IMR-90 (cell line): ENCODE data around the gene TEF. TPM values are rescaled to one million over a fixed set of nuclear protein-coding genes. Genes with fewer than 3 reads are reported as not detected.

Experiments used
- ATAC-seq: fragments of 200-7000 bp; cut with Tn5 transposase; 2 replicates; pipeline ENCODE4 v1.9.1; 2020; ENCODE audit warnings: low read depth, mild to moderate bottlenecking, moderate library complexity
- BruUV-seq: library from RNA; stranded (reverse); fragments of 400-500 nt; replicated peaks from 2 replicates; lab custom pipeline; 2021; lab: Mats Ljungman, UMichigan
- CTCF ChIA-PET: fragments of 300-600 bp; formaldehyde crosslinking; extraction: SDS; loops from one replicate; lab custom pipeline; 2021; ENCODE audit warnings: antibody characterized with exemption; lab: Yijun Ruan, JAX
- POLR2A ChIA-PET: fragments of 300-600 bp; sonication (Branson Sonifier 250); formaldehyde crosslinking; loops from one replicate; lab custom pipeline; 2022; ENCODE audit warnings: antibody characterized with exemption; ENCODE audit not compliant: unreplicated experiment; lab: Charles Lee
- DNase-seq: peaks from one replicate; pipeline ENCODE4 v3.0.0; 2013
- H2AFZ ChIP-seq: replicated peaks from 2 replicates; pipeline ENCODE3; 2013; ENCODE audit warnings: low read length, mild to moderate bottlenecking; ENCODE audit not compliant: poor library complexity
- H2AK5ac ChIP-seq: 2 replicates; pipeline ENCODE4 v1.6.1; 2013; ENCODE audit warnings: low read depth, low read length, inconsistent platforms
- H2AK9ac ChIP-seq: replicated peaks from 2 replicates; pipeline ENCODE3; 2013; ENCODE audit warnings: mild to moderate bottlenecking, low read depth, low read length, moderate library complexity; ENCODE audit not compliant: poor library complexity
- H2BK120ac ChIP-seq: 2 replicates; pipeline ENCODE4 v1.6.1; 2013; ENCODE audit warnings: low read depth, low read length, inconsistent platforms
- H2BK15ac ChIP-seq: 3 replicates; pipeline ENCODE4 v1.6.1; 2013; ENCODE audit warnings: low read depth, low read length, inconsistent platforms
- H2BK20ac ChIP-seq: 2 replicates; pipeline ENCODE4 v1.6.1; 2013; ENCODE audit warnings: low read depth, mild to moderate bottlenecking, inconsistent platforms, low read length, moderate library complexity
- H2BK5ac ChIP-seq: 2 replicates; pipeline ENCODE4 v1.6.1; 2013; ENCODE audit warnings: mild to moderate bottlenecking, low read depth, low read length, inconsistent platforms; ENCODE audit not compliant: poor library complexity, severe bottlenecking
- H3K14ac ChIP-seq: replicated peaks from 2 replicates; pipeline ENCODE4 v1.6.1; 2013; ENCODE audit warnings: low read depth, low read length, inconsistent platforms
- H3K18ac ChIP-seq: 2 replicates; pipeline ENCODE4 v1.6.1; 2013; ENCODE audit warnings: low read depth, low read length, control low read depth
- H3K23ac ChIP-seq: 2 replicates; pipeline ENCODE4 v1.6.1; 2013; ENCODE audit warnings: low read depth, low read length, inconsistent platforms
- H3K27ac ChIP-seq: 2 replicates; pipeline ENCODE4 v1.5.1; 2013; ENCODE audit warnings: mild to moderate bottlenecking, control low read depth, low read length; ENCODE audit not compliant: insufficient read depth
- H3K27me3 ChIP-seq: 2 replicates; pipeline ENCODE4 v1.6.1; 2013; ENCODE audit warnings: low read length; ENCODE audit not compliant: control insufficient read depth, insufficient read depth
- H3K36me3 ChIP-seq: 2 replicates; pipeline ENCODE4 v1.6.1; 2013; ENCODE audit warnings: low read length, mixed read lengths; ENCODE audit not compliant: control insufficient read depth, insufficient read depth
- H3K4ac ChIP-seq: 2 replicates; pipeline ENCODE4 v1.6.1; 2013; ENCODE audit warnings: low read depth, low read length, inconsistent platforms
- H3K4me1 ChIP-seq: 2 replicates; pipeline ENCODE4 v1.6.1; 2013; ENCODE audit warnings: low read length, mixed read lengths; ENCODE audit not compliant: control insufficient read depth, insufficient read depth
- H3K4me2 ChIP-seq: 2 replicates; pipeline ENCODE4 v1.6.1; 2013; ENCODE audit warnings: low read depth, mild to moderate bottlenecking, control low read depth, low read length, moderate library complexity
- H3K4me3 ChIP-seq: 2 replicates; pipeline ENCODE4 v1.5.1; 2013; ENCODE audit warnings: low read depth, mild to moderate bottlenecking, control low read depth, low read length, moderate library complexity; ENCODE audit not compliant: insufficient read depth
- H3K56ac ChIP-seq: 2 replicates; pipeline ENCODE4 v1.6.1; 2013; ENCODE audit warnings: low read length, inconsistent platforms; ENCODE audit not compliant: insufficient read depth; ENCODE audit errors: extremely low read depth
- H3K79me1 ChIP-seq, 2 experiments: 2 replicates each; pipeline ENCODE4 v1.6.1; 2013; ENCODE audit warnings: low read length in 2 of 2, inconsistent platforms in 1 of 2, low read depth in 1 of 2
- H3K9ac ChIP-seq: 2 replicates; pipeline ENCODE4 v1.6.1; 2013; ENCODE audit warnings: low read depth, low read length, control low read depth
- H3K9me1 ChIP-seq: 2 replicates; pipeline ENCODE4 v1.6.1; 2013; ENCODE audit warnings: low read length, inconsistent platforms; ENCODE audit not compliant: insufficient read depth
- H3K9me3 ChIP-seq: 2 replicates; pipeline ENCODE4 v1.6.1; 2013; ENCODE audit warnings: low read length; ENCODE audit not compliant: control insufficient read depth, insufficient read depth
- H4K20me1 ChIP-seq: 2 replicates; pipeline ENCODE4 v1.6.1; 2013; ENCODE audit warnings: low read length, inconsistent platforms; ENCODE audit not compliant: insufficient read depth
- H4K5ac ChIP-seq: 2 replicates; pipeline ENCODE4 v1.6.1; 2013; ENCODE audit warnings: mild to moderate bottlenecking, low read depth, low read length, control low read depth
- H4K8ac ChIP-seq, 2 experiments: 2 replicates each; pipeline ENCODE4 v1.6.1; 2013; ENCODE audit warnings: low read depth in 2 of 2, low read length in 2 of 2, control low read depth in 1 of 2, inconsistent platforms in 1 of 2
- H4K91ac ChIP-seq: 2 replicates; pipeline ENCODE4 v1.6.1; 2013; ENCODE audit warnings: low read depth, low read length, inconsistent platforms; ENCODE audit not compliant: insufficient read depth
- BHLHE40 ChIP-seq: fragments of 150-350 bp; IDR thresholded peaks from 2 replicates; pipeline ENCODE4 v1.6.1; 2016; ENCODE audit warnings: mild to moderate bottlenecking, low read depth, low read length
- WGBS, 2 experiments: methylation state at CpG; one replicate each; pipeline versions ENCODE4 v1.1.5 to v1.1.7; 2013; ENCODE audit warnings: missing lambda C conversion rate in 2 of 2; ENCODE audit not compliant: insufficient read length in 1 of 2; ENCODE audit errors: extremely low coverage in 2 of 2; 5-methylcytosine and 5-hydroxymethylcytosine counted together
- dilution Hi-C: fragments of 300-500 bp; cut with HindIII; formaldehyde crosslinking; loops from one replicate; pipeline ENCODE4 v1.14.3; 2018; ENCODE audit warnings: low sequenced_read_pairs; ENCODE audit not compliant: unreplicated experiment
- in situ Hi-C: fragments of 300-500 bp; cut with MboI; formaldehyde crosslinking; loops from 3 replicates; pipeline ENCODE4 v1.14.3; 2019; ENCODE audit warnings: low sequenced_read_pairs, inconsistent platforms, mixed read lengths
- intact Hi-C: fragments of 100-400 bp; cut with micrococcal nuclease; formaldehyde crosslinking; loops from 2 replicates; pipeline ENCODE4 v1.10.0; 2022
- polyA plus RNA-seq, 3 experiments: library from polyadenylated mRNA; depleted of rRNA; stranded (reverse); fragments of >200 nt; gene quantifications; 2 replicates each; pipeline ENCODE4 v1.2.3, GENCODE V29; 2012; ENCODE audit warnings: low replicate concordance in 1 of 3
- total RNA-seq: library from RNA; depleted of rRNA; stranded (reverse); fragments of >200 nt; gene quantifications from 2 replicates; pipeline ENCODE4 v1.2.3, GENCODE V29; 2012

TEF gene
- total and polyA plus RNA-seq, 2 of the 4 experiments (the other 2 are of a cell fraction), result 5.6 to 11.6 TPM

DNA sequence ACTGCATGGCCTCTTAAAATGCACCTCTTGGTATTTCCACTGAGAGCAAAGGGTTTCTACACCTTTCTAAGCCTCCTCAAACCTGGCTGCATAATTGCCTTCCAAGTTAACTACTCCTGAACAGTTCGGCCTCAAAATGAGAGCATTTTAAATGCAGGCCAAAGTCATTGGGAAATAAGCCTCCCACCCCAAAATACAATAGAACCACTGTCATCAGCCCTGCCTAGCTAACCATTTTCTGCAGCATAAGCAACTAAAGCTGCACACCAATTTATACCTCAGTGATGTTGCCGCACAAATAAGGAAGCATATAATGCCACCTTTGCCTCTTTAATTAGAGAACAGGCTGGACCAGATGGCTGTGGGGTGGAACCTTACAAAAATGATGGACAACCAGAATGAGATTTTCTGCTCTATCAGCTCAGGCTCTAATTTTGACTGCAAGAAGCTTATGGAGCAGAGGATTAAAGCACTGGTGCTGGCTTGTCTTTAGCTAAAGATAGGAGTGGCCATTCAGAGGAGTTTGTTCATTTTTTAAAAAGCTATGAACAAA lies 60.6 kb downstream of the TEF start:
- no peak overlapping the region for H3K4me2 ChIP-seq
- H2BK120ac ChIP-seq, result no peak overlapping the region
- in situ Hi-C loops (no loop called here), intact Hi-C loops (no loop called here), dilution Hi-C loops (no loop called here)
- no peak overlapping the region for H3K9ac ChIP-seq
- H3K27ac ChIP-seq, result no peak overlapping the region
- ChIA-PET POLR2A (no interaction called here), CTCF (no interaction called here)
- H3K9me3 ChIP-seq, result no peaks in the 10 kb centered on the region
- no peak overlapping the region for H2BK5ac ChIP-seq
- no peak for ATAC-seq
- H2BK20ac ChIP-seq, result no peak overlapping the region
- peaks cover 17% of the 10 kb centered on the region for H3K36me3 ChIP-seq
- H3K18ac ChIP-seq, result no peak overlapping the region
- H4K20me1 ChIP-seq, result peaks cover 77% of the 10 kb centered on the region
- H4K8ac ChIP-seq, result no peak overlapping the region
- H2AFZ ChIP-seq, result no peak overlapping the region
- 100% methylated on average over 1 of the region's 2 CpGs; no CpG with 5 or more reads in 1 of the 2 experiments for WGBS, 2 experiments
- no peak overlapping the region for H4K5ac ChIP-seq
- no peak overlapping the region for H3K14ac ChIP-seq
- H3K9me1 ChIP-seq, result 0 out of 2 replicates have a peak, but pooled peaks cover 3% of the 10 kb centered on the region
- DNase-seq, result no peak
- no peak overlapping the region for H2AK9ac ChIP-seq
- H3K4me1 ChIP-seq, result no peaks in the 10 kb centered on the region
- H3K4ac ChIP-seq, result no peak overlapping the region
- no peak overlapping the region for H2BK15ac ChIP-seq
- H3K27me3 ChIP-seq, result no peaks in the 10 kb centered on the region
- H3K79me1 ChIP-seq, result peaks cover 15 to 47% of the 10 kb centered on the region in 2 experiments
- H4K91ac ChIP-seq, result no peak overlapping the region
- BruUV-seq, result no TSS peak
- no peak overlapping the region for H3K4me3 ChIP-seq
- H2AK5ac ChIP-seq, result no peak overlapping the region
- no peak overlapping the region for H3K56ac ChIP-seq
- no peak for TF ChIP-seq BHLHE40
- H3K23ac ChIP-seq, result no peak overlapping the region
